A549 treated with ZK216348 at 1 μM for 4 hours (cell line): ENCODE measurements around the gene DGKD. TPM values are rescaled to one million over a fixed set of nuclear protein-coding genes. Genes with fewer than 3 reads are reported as not detected.

Source experiments
- total RNA-seq: library from RNA; stranded (reverse); fragments of 200-300 nt; extraction: Qiagen RNA extraction; gene quantifications from 5 replicates; pipeline ENCODE4 v1.2.3, GENCODE V29; 2022; ENCODE audit warnings: low read depth

DGKD gene, protein sequence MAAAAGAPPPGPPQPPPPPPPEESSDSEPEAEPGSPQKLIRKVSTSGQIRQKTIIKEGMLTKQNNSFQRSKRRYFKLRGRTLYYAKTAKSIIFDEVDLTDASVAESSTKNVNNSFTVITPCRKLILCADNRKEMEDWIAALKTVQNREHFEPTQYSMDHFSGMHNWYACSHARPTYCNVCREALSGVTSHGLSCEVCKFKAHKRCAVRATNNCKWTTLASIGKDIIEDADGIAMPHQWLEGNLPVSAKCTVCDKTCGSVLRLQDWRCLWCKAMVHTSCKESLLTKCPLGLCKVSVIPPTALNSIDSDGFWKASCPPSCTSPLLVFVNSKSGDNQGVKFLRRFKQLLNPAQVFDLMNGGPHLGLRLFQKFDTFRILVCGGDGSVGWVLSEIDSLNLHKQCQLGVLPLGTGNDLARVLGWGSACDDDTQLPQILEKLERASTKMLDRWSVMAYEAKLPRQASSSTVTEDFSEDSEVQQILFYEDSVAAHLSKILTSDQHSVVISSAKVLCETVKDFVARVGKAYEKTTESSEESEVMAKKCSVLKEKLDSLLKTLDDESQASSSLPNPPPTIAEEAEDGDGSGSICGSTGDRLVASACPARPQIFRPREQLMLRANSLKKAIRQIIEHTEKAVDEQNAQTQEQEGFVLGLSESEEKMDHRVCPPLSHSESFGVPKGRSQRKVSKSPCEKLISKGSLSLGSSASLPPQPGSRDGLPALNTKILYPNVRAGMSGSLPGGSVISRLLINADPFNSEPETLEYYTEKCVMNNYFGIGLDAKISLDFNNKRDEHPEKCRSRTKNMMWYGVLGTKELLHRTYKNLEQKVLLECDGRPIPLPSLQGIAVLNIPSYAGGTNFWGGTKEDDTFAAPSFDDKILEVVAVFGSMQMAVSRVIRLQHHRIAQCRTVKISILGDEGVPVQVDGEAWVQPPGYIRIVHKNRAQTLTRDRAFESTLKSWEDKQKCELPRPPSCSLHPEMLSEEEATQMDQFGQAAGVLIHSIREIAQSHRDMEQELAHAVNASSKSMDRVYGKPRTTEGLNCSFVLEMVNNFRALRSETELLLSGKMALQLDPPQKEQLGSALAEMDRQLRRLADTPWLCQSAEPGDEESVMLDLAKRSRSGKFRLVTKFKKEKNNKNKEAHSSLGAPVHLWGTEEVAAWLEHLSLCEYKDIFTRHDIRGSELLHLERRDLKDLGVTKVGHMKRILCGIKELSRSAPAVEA
- 52.0 to 120 TPM (median 99.8 TPM) in 5 replicates for total RNA-seq

DNA sequence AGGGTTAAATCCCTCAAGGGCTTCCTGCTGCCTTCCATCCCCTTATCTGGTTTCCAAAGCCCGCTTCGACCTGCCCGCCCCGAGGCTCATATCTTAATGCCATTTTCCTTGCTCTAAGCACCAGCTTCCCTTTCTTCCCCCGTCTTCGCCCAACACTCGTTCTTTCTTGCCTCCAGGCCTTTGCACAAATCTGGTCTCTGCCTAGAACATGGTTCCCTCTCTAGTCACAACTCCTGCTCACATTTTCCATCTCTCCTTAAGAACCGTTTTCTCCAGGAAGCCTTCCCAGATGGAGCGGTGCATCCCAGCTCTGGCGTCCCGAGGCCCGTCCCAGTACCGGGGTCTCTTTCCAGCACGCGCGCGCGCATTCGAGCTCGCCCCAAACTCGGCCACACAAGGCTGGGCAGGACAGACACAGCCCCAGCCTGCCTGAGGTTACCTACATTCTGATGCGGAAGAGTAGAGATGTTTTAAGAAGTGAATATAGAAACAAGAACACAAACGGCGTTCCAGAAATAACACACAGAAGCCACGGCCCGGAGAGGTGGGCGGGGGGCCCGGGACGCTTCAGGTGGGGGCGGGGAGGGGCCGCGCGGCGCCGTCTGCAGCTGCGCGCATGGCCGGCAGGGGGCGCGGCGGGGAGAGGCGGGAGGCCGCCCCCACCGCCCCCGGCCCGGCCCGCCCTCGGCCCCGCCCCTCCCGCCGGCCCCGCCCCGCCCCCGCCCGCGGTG lies at the start of gene DGKD:
TSS of gene DGKD (plus strand) at position 726 of the 731 bp plus-strand sequence. CDS start 25 bp downstream, outside the sequence.

DNA sequence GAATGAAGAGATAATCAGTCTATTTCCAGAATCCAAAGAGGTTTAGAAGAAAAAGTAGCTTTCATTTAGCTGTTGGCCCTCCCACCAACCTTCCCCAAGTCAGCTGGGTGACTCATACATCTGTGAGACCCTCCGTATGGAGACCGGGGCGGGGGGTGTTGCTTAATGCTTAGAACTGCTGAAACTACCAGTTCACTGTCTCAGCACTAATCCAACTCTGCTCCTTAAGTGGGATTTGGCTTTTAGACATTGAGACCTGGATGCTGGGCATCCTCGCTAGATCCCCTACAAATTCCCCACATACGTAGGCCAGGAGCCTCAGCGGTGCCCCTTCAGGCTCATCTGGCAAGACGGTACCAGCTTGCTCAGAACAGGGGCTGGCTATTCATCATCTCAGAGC lies 46.7 kb upstream of the DGKD start, which contains the start of gene SAG:
TSS of gene SAG (plus strand) at position 252 of the 400 bp plus-strand sequence. CDS start 1,374 bp downstream, outside the sequence.

Other genes starting within 250 kb of the DGKD start
- 40.4 to 51.1 TPM (median 42.2 TPM) in 5 replicates for gene ATG16L1, start 102.8 kb upstream of the DGKD start, total RNA-seq
- gene SAG, start 46.7 kb upstream of the DGKD start, total RNA-seq, result not detected in 5 replicates
- 20.0 to 27.4 TPM (median 25.1 TPM) in 5 replicates for gene USP40, start 212.3 kb downstream of the DGKD start, total RNA-seq